Trophoblast cell (in vitro differentiated cells and primary cell): ENCODE measurements around the gene GSG1L.

Experiments
- DNase-seq, 2 donors: peaks; one replicate each; pipeline ENCODE4 v3.0.0-alpha.2; 2016
- H2AFZ ChIP-seq: 2 replicates; pipeline ENCODE4 v1.6.1; 2013; ENCODE audit warnings: low read length, moderate library complexity, mild to moderate bottlenecking; ENCODE audit not compliant: insufficient read depth, poor library complexity
- H2AK5ac ChIP-seq: 2 replicates; pipeline ENCODE4 v1.6.1; 2013; ENCODE audit warnings: mild to moderate bottlenecking, low read length
- H2BK120ac ChIP-seq: 2 replicates; pipeline ENCODE4 v1.6.1; 2013; ENCODE audit warnings: low read length, mild to moderate bottlenecking, moderate library complexity; ENCODE audit not compliant: insufficient read depth, poor library complexity
- H2BK12ac ChIP-seq: 2 replicates; pipeline ENCODE4 v1.6.1; 2013; ENCODE audit warnings: mild to moderate bottlenecking, low read length, moderate library complexity
- H2BK5ac ChIP-seq: 2 replicates; pipeline ENCODE4 v1.6.1; 2013; ENCODE audit warnings: low read length, low read depth, moderate library complexity, mild to moderate bottlenecking; ENCODE audit not compliant: poor library complexity
- H3K14ac ChIP-seq: 2 replicates; pipeline ENCODE4 v1.6.1; 2013; ENCODE audit warnings: mild to moderate bottlenecking, low read length
- H3K18ac ChIP-seq: 2 replicates; pipeline ENCODE4 v1.6.1; 2013; ENCODE audit warnings: mild to moderate bottlenecking, low read length
- H3K23ac ChIP-seq: 2 replicates; pipeline ENCODE4 v1.6.1; 2013; ENCODE audit warnings: low read length
- H3K27ac ChIP-seq: 2 replicates; pipeline ENCODE4 v1.5.1; 2013; ENCODE audit warnings: low read depth, mild to moderate bottlenecking, inconsistent platforms, low read length, moderate library complexity
- H3K27me3 ChIP-seq: 2 replicates; pipeline ENCODE4 v1.6.1; 2013; ENCODE audit warnings: inconsistent platforms, mild to moderate bottlenecking, low read length, moderate library complexity; ENCODE audit not compliant: insufficient read depth
- H3K36me3 ChIP-seq, 2 experiments: 1 replicate in 1 of 2; 2 replicates in 1 of 2; pipeline ENCODE4 v1.6.1; 2013; ENCODE audit warnings: low read length in 2 of 2, mild to moderate bottlenecking in 2 of 2, moderate library complexity in 1 of 2; ENCODE audit not compliant: insufficient read depth in 2 of 2, control insufficient read depth in 1 of 2
- H3K4ac ChIP-seq: 2 replicates; pipeline ENCODE4 v1.6.1; 2013; ENCODE audit warnings: low read depth, mild to moderate bottlenecking, low read length, moderate library complexity
- H3K4me1 ChIP-seq, 2 experiments: 1 replicate in 1 of 2; 2 replicates in 1 of 2; pipeline ENCODE4 v1.6.1; 2013; ENCODE audit warnings: low read length in 2 of 2, mild to moderate bottlenecking in 2 of 2, moderate library complexity in 1 of 2; ENCODE audit not compliant: insufficient read depth in 2 of 2, control insufficient read depth in 1 of 2
- H3K4me2 ChIP-seq: 2 replicates; pipeline ENCODE4 v1.6.1; 2013; ENCODE audit warnings: inconsistent platforms, mild to moderate bottlenecking, low read length, moderate library complexity
- H3K4me3 ChIP-seq: 2 replicates; pipeline ENCODE4 v1.5.1; 2013; ENCODE audit warnings: mild to moderate bottlenecking, low read depth, low read length, inconsistent platforms
- H3K79me1 ChIP-seq: one replicate; pipeline ENCODE4 v1.6.1; 2013; ENCODE audit warnings: low read length
- H3K79me2 ChIP-seq: 2 replicates; pipeline ENCODE4 v1.6.1; 2013; ENCODE audit warnings: low read length, mild to moderate bottlenecking; ENCODE audit not compliant: control insufficient read depth, insufficient read depth, poor library complexity
- H3K9ac ChIP-seq: 2 replicates; pipeline ENCODE4 v1.6.1; 2013; ENCODE audit warnings: mild to moderate bottlenecking, low read length
- H3K9me3 ChIP-seq: 2 replicates; pipeline ENCODE4 v1.6.1; 2013; ENCODE audit warnings: low read depth, mild to moderate bottlenecking, control low read depth, inconsistent platforms, low read length; ENCODE audit not compliant: insufficient read depth
- H4K12ac ChIP-seq: 2 replicates; pipeline ENCODE4 v1.6.1; 2013; ENCODE audit warnings: low read depth, mild to moderate bottlenecking, low read length, moderate library complexity
- H4K8ac ChIP-seq: 2 replicates; pipeline ENCODE4 v1.6.1; 2013; ENCODE audit warnings: low read depth, mild to moderate bottlenecking, low read length, moderate library complexity
- H4K91ac ChIP-seq: one replicate; pipeline ENCODE4 v1.6.1; 2013; ENCODE audit warnings: low read depth, mild to moderate bottlenecking, low read length, moderate library complexity
- WGBS: extraction: QIAGEN DNeasy Blood & Tissue Kit; methylation state at CpG from one replicate; pipeline ENCODE4 v1.1.7; 2013; ENCODE audit warnings: missing lambda C conversion rate; ENCODE audit not compliant: insufficient read length, insufficient coverage; ENCODE audit errors: extremely low coverage; 5-methylcytosine and 5-hydroxymethylcytosine counted together

GSG1L gene

DNA sequence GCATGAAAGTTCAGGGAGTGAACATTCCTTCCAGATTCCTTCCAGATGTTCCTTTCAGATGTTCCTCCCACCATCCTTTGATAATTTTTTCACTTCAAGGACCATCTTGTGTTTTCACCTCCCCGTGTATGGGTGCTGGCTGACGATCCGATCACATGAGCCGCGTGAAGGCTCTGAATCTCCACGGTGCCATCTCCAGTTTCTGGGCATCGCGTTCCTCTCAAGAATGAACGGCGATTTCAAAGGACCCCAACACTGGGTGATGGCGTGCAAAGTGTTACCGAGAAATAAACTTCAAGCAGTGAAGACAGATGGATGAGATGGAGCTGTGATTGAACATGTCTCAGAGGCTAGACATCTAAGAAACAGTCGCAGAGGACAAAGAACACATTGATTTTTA is 245.3 kb downstream of the GSG1L start:
- Histone ChIP-seq H3K9ac (no peak overlapping the region), H3K4me2 (no peak overlapping the region), H3K79me2 (no peaks in the 10 kb centered on the region), H2AFZ (no peak overlapping the region), H3K4me1 (no peaks in the 10 kb centered on the region), H3K27ac (no peak overlapping the region), H3K4ac (no peak overlapping the region), H3K23ac (no peak overlapping the region), H4K91ac (no peak overlapping the region), H2BK12ac (no peak overlapping the region), H3K27me3 (no peaks in the 10 kb centered on the region), H2AK5ac (no peak overlapping the region), H3K79me1 (no peaks in the 10 kb centered on the region), H2BK120ac (no peak overlapping the region), H3K14ac (no peak overlapping the region), H4K8ac (no peak overlapping the region), H2BK5ac (no peak overlapping the region), H3K4me3 (no peak overlapping the region), H3K9me3 (no peaks in the 10 kb centered on the region), H3K18ac (no peak overlapping the region), H4K12ac (no peak overlapping the region), H3K36me3 (no peaks in the 10 kb centered on the region)
- WGBS, result no CpG with 5 or more reads among the region's 13 CpGs
- no peak for DNase-seq

DNA sequence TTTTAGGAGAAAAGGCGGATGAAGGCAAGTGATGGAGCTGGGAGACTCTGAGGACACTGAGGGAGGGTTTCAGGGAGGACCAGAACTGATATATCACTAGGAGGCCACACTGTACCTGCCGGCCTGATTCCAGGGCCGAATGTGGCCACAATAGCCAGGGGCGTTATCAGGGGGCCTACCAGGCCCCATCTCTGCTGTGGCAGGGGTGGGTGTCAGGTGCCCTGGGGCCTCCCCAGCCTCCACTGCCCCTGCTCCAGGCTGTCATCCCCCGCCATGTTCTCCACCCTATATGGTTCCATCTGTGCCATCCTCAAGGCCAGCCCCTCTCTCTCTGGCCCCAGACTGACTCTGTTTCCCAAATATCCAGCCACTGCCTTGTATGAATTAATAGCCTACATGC is 246.5 kb downstream of the GSG1L start:
- H3K27me3 ChIP-seq, result no peaks in the 10 kb centered on the region
- H3K4ac ChIP-seq, result no peak overlapping the region
- no peaks in the 10 kb centered on the region for H3K79me1 ChIP-seq
- no peaks in the 10 kb centered on the region for H3K79me2 ChIP-seq
- H3K4me2 ChIP-seq, result no peak overlapping the region
- no peak overlapping the region for H2AK5ac ChIP-seq
- H3K18ac ChIP-seq, result no peak overlapping the region
- no peak overlapping the region for H2AFZ ChIP-seq
- no peak overlapping the region for H2BK5ac ChIP-seq
- no peak overlapping the region for H3K4me3 ChIP-seq
- WGBS, result no CpG with 5 or more reads among the region's 5 CpGs
- H3K23ac ChIP-seq, result no peak overlapping the region
- no peaks in the 10 kb centered on the region for H3K36me3 ChIP-seq
- no peaks in the 10 kb centered on the region for H3K4me1 ChIP-seq
- no peak overlapping the region for H2BK12ac ChIP-seq
- H3K14ac ChIP-seq, result no peak overlapping the region
- H3K9ac ChIP-seq, result no peak overlapping the region
- no peak overlapping the region for H4K8ac ChIP-seq
- H4K12ac ChIP-seq, result no peak overlapping the region
- H3K27ac ChIP-seq, result no peak overlapping the region
- no peaks in the 10 kb centered on the region for H3K9me3 ChIP-seq
- DNase-seq, result no peak
- H2BK120ac ChIP-seq, result no peak overlapping the region
- no peak overlapping the region for H4K91ac ChIP-seq

DNA sequence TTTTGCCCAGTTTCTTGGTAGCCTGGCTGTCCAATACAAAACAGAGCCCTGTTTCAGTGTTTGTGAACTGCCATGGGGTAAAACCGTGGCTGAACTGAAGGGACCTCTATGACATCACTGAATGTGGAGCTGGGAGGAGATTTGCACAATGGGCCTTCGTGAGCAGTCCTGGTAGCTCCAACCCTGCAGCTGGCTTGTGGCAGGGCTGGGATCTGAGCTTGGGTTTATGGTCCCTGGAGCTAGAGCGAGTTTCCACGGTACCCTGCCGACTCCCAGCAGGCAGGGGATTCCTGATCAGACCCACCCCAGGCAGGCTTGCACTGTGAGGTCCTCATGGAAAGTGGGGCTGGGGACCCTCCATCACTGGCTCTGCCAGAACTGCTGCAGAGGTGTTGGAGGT is 247.0 kb downstream of the GSG1L start:
- H3K14ac ChIP-seq, result no peak overlapping the region
- no peak overlapping the region for H4K8ac ChIP-seq
- no peaks in the 10 kb centered on the region for H3K36me3 ChIP-seq
- H3K79me1 ChIP-seq, result no peaks in the 10 kb centered on the region
- H3K4me2 ChIP-seq, result no peak overlapping the region
- no peak overlapping the region for H3K27ac ChIP-seq
- no peak overlapping the region for H3K4me3 ChIP-seq
- no peak overlapping the region for H2BK5ac ChIP-seq
- H3K18ac ChIP-seq, result no peak overlapping the region
- H3K79me2 ChIP-seq, result no peaks in the 10 kb centered on the region
- H2AK5ac ChIP-seq, result no peak overlapping the region
- H3K9ac ChIP-seq, result no peak overlapping the region
- H3K4ac ChIP-seq, result no peak overlapping the region
- H3K27me3 ChIP-seq, result no peaks in the 10 kb centered on the region
- H3K23ac ChIP-seq, result no peak overlapping the region
- no peak overlapping the region for H2AFZ ChIP-seq
- no peaks in the 10 kb centered on the region for H3K9me3 ChIP-seq
- no peak for DNase-seq
- no peak overlapping the region for H2BK12ac ChIP-seq
- no peak overlapping the region for H4K12ac ChIP-seq
- H4K91ac ChIP-seq, result no peak overlapping the region
- WGBS, result no CpG with 5 or more reads among the region's 5 CpGs
- no peaks in the 10 kb centered on the region for H3K4me1 ChIP-seq
- no peak overlapping the region for H2BK120ac ChIP-seq

DNA sequence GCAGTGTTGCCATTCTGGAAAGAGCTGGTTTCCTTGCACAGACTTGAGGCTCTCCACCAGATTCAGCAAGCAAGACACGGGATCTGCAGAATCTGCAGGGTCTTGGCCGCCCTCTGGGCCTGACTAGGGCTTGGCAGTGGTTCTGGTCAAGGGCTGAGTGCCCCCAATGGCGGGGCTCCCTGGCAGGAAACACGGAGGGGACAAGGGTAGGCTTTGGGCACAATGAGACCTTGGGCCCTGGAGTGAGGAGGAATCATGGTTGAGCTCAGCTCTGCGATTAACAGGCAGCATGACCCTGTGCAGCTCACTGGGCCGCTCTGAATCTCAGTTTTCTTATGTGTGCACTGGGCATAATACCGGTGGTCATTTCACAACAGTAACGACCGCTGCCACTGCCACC is 249.9 kb downstream of the GSG1L start:
- Histone ChIP-seq H3K4me3 (no peak overlapping the region), H2AK5ac (no peak overlapping the region), H3K18ac (no peak overlapping the region), H2BK5ac (no peak overlapping the region), H3K14ac (no peak overlapping the region), H3K36me3 (no peaks in the 10 kb centered on the region), H3K27ac (no peak overlapping the region), H3K4ac (no peak overlapping the region), H4K12ac (no peak overlapping the region), H3K79me2 (no peaks in the 10 kb centered on the region), H3K79me1 (no peaks in the 10 kb centered on the region), H3K9me3 (no peaks in the 10 kb centered on the region), H3K23ac (no peak overlapping the region), H4K8ac (no peak overlapping the region), H3K27me3 (no peaks in the 10 kb centered on the region), H2BK12ac (no peak overlapping the region), H4K91ac (no peak overlapping the region), H2BK120ac (no peak overlapping the region), H3K9ac (no peak overlapping the region), H3K4me1 (no peaks in the 10 kb centered on the region), H2AFZ (no peak overlapping the region), H3K4me2 (no peak overlapping the region)
- DNase-seq, result no peak
- WGBS, result no CpG with 5 or more reads among the region's 9 CpGs
